ENCODE measurements around the gene CDH1.

CDH1 gene

DNA sequence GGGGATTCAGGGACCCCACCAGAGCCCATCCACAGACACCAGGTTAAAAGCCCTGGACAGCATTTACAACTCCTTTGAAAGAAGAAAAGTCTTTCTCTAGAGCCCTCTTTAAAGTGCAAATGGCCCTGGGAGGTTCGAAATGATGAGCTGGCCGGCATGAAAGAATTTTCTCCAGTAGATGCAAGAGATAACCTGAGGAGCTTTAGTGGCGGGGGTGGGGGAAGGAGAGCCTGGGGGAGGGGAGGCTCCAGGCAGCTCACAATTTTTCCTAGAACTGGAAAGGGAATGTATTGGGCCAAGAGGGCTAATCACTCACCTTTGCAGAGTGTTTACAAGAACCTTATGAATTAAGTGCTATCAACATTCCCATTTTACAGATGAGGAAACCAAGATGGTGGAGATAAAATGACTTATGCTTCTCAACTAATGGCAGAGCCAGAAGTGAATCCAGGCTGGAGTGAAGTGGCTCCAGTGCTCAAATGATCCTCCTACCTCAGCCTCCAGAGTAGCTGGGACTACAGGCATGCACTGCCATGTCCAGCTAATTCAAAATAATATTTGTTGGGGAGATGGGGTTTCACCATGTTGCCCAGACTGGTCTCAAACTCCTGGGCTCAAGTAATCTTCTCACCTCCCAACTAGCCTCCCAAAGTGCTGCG is 4.2 kb upstream of the CDH1 start:
- H3K27me3 Mint-ChIP-seq (ENCODE audit: low read depth), result peaks cover 47% of the 10 kb centered on the region
- H3K36me3 Mint-ChIP-seq (ENCODE audit: low read depth), result no peaks in the 10 kb centered on the region
- H3K4me3 Mint-ChIP-seq, result peak overlapping the region in 1 of 3 experiments; percentile 36
- TF ChIP-seq, protein P1, sequence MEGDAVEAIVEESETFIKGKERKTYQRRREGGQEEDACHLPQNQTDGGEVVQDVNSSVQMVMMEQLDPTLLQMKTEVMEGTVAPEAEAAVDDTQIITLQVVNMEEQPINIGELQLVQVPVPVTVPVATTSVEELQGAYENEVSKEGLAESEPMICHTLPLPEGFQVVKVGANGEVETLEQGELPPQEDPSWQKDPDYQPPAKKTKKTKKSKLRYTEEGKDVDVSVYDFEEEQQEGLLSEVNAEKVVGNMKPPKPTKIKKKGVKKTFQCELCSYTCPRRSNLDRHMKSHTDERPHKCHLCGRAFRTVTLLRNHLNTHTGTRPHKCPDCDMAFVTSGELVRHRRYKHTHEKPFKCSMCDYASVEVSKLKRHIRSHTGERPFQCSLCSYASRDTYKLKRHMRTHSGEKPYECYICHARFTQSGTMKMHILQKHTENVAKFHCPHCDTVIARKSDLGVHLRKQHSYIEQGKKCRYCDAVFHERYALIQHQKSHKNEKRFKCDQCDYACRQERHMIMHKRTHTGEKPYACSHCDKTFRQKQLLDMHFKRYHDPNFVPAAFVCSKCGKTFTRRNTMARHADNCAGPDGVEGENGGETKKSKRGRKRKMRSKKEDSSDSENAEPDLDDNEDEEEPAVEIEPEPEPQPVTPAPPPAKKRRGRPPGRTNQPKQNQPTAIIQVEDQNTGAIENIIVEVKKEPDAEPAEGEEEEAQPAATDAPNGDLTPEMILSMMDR (IDR thresholded peaks at IDR 0.05; ENCODE audit: unreplicated experiment in 3 of 3), result no peak
- H3K27ac Mint-ChIP-seq, result peak overlapping the region in 2 of 3 experiments; percentile 49 to 73
- H3K9me3 Mint-ChIP-seq, result no peaks in the 10 kb centered on the region
- peaks cover 13% of the 10 kb centered on the region for H3K4me1 Mint-ChIP-seq

DNA sequence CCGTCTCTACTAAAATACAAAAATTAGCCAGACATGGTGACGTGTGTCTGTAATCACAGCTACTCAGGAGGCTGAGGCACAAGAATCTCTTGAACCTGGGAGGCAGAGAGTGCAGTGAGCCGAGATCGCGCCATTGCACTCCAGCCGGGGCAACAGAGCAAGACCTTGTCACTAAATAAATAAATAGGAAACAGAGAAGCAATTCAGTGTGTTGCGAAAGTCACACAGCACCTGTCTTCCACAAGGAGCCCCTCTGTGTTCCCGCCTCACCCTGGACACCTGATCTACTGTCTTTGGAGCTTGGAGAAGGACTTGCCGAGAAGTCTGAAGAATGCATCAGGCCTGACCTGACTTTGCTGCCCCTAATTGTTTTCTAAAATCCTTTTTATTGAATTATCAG is 3.5 kb upstream of the CDH1 start:
- no peaks in the 10 kb centered on the region for H3K9me3 Mint-ChIP-seq
- H3K36me3 Mint-ChIP-seq (ENCODE audit: low read depth), result no peaks in the 10 kb centered on the region
- H3K4me1 Mint-ChIP-seq, result peaks cover 17% of the 10 kb centered on the region
- peaks cover 53% of the 10 kb centered on the region for H3K27me3 Mint-ChIP-seq (ENCODE audit: low read depth)
- TF ChIP-seq, protein P1 (IDR thresholded peaks at IDR 0.05; ENCODE audit: unreplicated experiment in 3 of 3), result no peak
- H3K27ac Mint-ChIP-seq, result no peak overlapping the region
- no peak overlapping the region for H3K4me3 Mint-ChIP-seq

GRCh38 chr16:68734782-68735181 is 2.3 kb upstream of the CDH1 start:
- no peaks in the 10 kb centered on the region for H3K9me3 Mint-ChIP-seq
- H3K4me3 Mint-ChIP-seq, result peak overlapping the region in 2 of 3 experiments; percentile 32 to 42
- peaks cover 18% of the 10 kb centered on the region for H3K4me1 Mint-ChIP-seq
- H3K36me3 Mint-ChIP-seq (ENCODE audit: low read depth), result no peaks in the 10 kb centered on the region
- H3K27me3 Mint-ChIP-seq (ENCODE audit: low read depth), result peaks cover 58% of the 10 kb centered on the region
- H3K27ac Mint-ChIP-seq, result no peak overlapping the region
- TF ChIP-seq, protein P1 (IDR thresholded peaks at IDR 0.05; ENCODE audit: unreplicated experiment in 3 of 3), result no peak

- Mint-ChIP-seq H3K36me3 (ENCODE audit: low read depth) (no peaks in the 10 kb centered on the region), H3K4me1 (peaks cover 35% of the 10 kb centered on the region), H3K27me3 (ENCODE audit: low read depth) (peaks cover 64% of the 10 kb centered on the region), H3K27ac (peak overlapping the region in 1 of 3 experiments; percentile 35), H3K9me3 (no peaks in the 10 kb centered on the region), H3K4me3 (peak overlapping the region; percentile 81 to 87 (median 82))
- TF ChIP-seq, protein P1 (IDR thresholded peaks at IDR 0.05; ENCODE audit: unreplicated experiment in 3 of 3), result no peak
Measured at GRCh38 chr16:68736561-68736960, 531 bp upstream of the CDH1 start.

GRCh38 chr16:68737730-68738629 is 888 bp downstream of the CDH1 start:
- Mint-ChIP-seq H3K4me1 (peaks cover 38% of the 10 kb centered on the region), H3K4me3 (peak overlapping the region; percentile 87 to 91 (median 90)), H3K27ac (peak overlapping the region in 2 of 3 experiments; percentile 60 to 79), H3K36me3 (ENCODE audit: low read depth) (no peaks in the 10 kb centered on the region), H3K9me3 (no peaks in the 10 kb centered on the region), H3K27me3 (ENCODE audit: low read depth) (peaks cover 59% of the 10 kb centered on the region)
- TF ChIP-seq, protein P1 (IDR thresholded peaks at IDR 0.05; ENCODE audit: unreplicated experiment in 3 of 3), result no peak
